ENCODE results near the gene UGT3A2. TPM values are rescaled to one million over a fixed set of nuclear protein-coding genes. Genes with fewer than 3 reads are reported as not detected.

UGT3A2 gene
- total RNA-seq, 1 experiment from 2014 or later = not detected

- CTCF ChIA-PET = interaction anchor here (0.5 kb wide), 1 partner anchor 1573 kb away, joined by 3 read pairs; no protein-coding TSS in a partner anchor
- Mint-ChIP-seq H3K9me3 (ENCODE audit: unreplicated experiment) (no peaks in the 10 kb centered on the region), H3K27me3 (ENCODE audit: insufficient read depth, unreplicated experiment) (peaks cover 13% of the 10 kb centered on the region), H3K36me3 (ENCODE audit: insufficient read depth, unreplicated experiment) (no peaks in the 10 kb centered on the region), H3K27ac (ENCODE audit: low read depth, unreplicated experiment) (no peak overlapping the region), H3K4me1 (ENCODE audit: insufficient read depth, unreplicated experiment) (peaks cover 5% of the 10 kb centered on the region), H3K4me3 (ENCODE audit: unreplicated experiment) (no peak overlapping the region)
- no peak for TF ChIP-seq CTCF (IDR thresholded peaks at IDR 0.05; ENCODE audit: unreplicated experiment)
- intact Hi-C loops (cut with micrococcal nuclease) = no loop called here
- DNase-seq (ENCODE audit: unreplicated experiment) = no peak
- POLR2A ChIA-PET = no interaction called here
- BruUV-seq (replicated peaks) = no TSS peak
Observed at GRCh38 chr5:36058776-36059175, 7.9 kb downstream of the UGT3A2 start.

- ChIA-PET POLR2A (no interaction called here), CTCF (interaction anchor here (0.7 kb wide), 1 partner anchor 1380 kb away, joined by 4 read pairs; no protein-coding TSS in a partner anchor)
- Mint-ChIP-seq H3K4me3 (ENCODE audit: unreplicated experiment) (no peak overlapping the region), H3K36me3 (ENCODE audit: insufficient read depth, unreplicated experiment) (no peaks in the 10 kb centered on the region), H3K9me3 (ENCODE audit: unreplicated experiment) (no peaks in the 10 kb centered on the region), H3K27me3 (ENCODE audit: insufficient read depth, unreplicated experiment) (peaks cover 13% of the 10 kb centered on the region), H3K27ac (ENCODE audit: low read depth, unreplicated experiment) (no peak overlapping the region), H3K4me1 (ENCODE audit: insufficient read depth, unreplicated experiment) (peaks cover 8% of the 10 kb centered on the region)
- intact Hi-C loops (cut with micrococcal nuclease) = no loop called here
- no TSS peak for BruUV-seq (replicated peaks)
- no peak for TF ChIP-seq CTCF (IDR thresholded peaks at IDR 0.05; ENCODE audit: unreplicated experiment)
- DNase-seq (ENCODE audit: unreplicated experiment) = no peak
Observed at GRCh38 chr5:36057386-36057785, 9.3 kb downstream of the UGT3A2 start.

GRCh38 chr5:36056422-36056821, 10.3 kb downstream of the UGT3A2 start:
- Mint-ChIP-seq H3K36me3 (ENCODE audit: insufficient read depth, unreplicated experiment) (no peaks in the 10 kb centered on the region), H3K9me3 (ENCODE audit: unreplicated experiment) (no peaks in the 10 kb centered on the region), H3K27me3 (ENCODE audit: insufficient read depth, unreplicated experiment) (peaks cover 13% of the 10 kb centered on the region), H3K4me1 (ENCODE audit: insufficient read depth, unreplicated experiment) (peaks cover 10% of the 10 kb centered on the region), H3K27ac (ENCODE audit: low read depth, unreplicated experiment) (no peak overlapping the region), H3K4me3 (ENCODE audit: unreplicated experiment) (no peak overlapping the region)
- no peak for TF ChIP-seq CTCF (IDR thresholded peaks at IDR 0.05; ENCODE audit: unreplicated experiment)
- ChIA-PET CTCF (interaction anchor here (0.6 to 1.2 kb wide), 2 partner anchors 14 to 23 kb away, joined by 3 to 4 read pairs; no protein-coding TSS in a partner anchor), POLR2A (no interaction called here)
- BruUV-seq (replicated peaks) = no TSS peak
- intact Hi-C loops (cut with micrococcal nuclease) = no loop called here
- DNase-seq (ENCODE audit: unreplicated experiment) = no peak

DNA sequence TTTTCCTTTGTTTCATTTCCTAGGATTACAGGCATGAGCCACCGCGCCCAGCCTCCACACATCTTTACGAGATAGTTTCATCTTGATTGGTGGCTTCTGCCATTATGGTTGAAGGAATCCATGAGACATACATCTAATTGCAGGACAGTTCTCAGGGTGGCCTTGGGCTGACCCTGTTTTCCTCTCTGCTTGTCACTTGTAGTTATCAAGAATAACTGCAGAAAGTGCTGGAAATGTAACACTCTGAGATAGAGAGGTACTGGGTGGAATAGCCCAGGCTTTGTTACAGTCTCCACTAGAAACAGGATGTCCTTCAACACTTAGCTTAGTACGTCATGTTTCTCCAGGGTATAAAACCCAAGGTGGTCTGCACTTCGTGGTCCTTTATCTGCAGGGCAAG, 10.7 kb downstream of the UGT3A2 start:
- BruUV-seq (replicated peaks) = no TSS peak

More for the DNA sequence above, 10.7 kb downstream of the UGT3A2 start:
- Mint-ChIP-seq H3K4me3 (ENCODE audit: unreplicated experiment) (no peak overlapping the region), H3K4me1 (ENCODE audit: insufficient read depth, unreplicated experiment) (peaks cover 10% of the 10 kb centered on the region), H3K9me3 (ENCODE audit: unreplicated experiment) (no peaks in the 10 kb centered on the region), H3K27ac (ENCODE audit: low read depth, unreplicated experiment) (no peak overlapping the region), H3K36me3 (ENCODE audit: insufficient read depth, unreplicated experiment) (no peaks in the 10 kb centered on the region), H3K27me3 (ENCODE audit: insufficient read depth, unreplicated experiment) (peaks cover 13% of the 10 kb centered on the region)
- TF ChIP-seq CTCF (IDR thresholded peaks at IDR 0.05; ENCODE audit: unreplicated experiment) = no peak
- intact Hi-C loops (cut with micrococcal nuclease) = no loop called here
- ChIA-PET CTCF (interaction anchor here (0.6 to 1.2 kb wide), 2 partner anchors 15 to 24 kb away, joined by 3 to 4 read pairs; no protein-coding TSS in a partner anchor), POLR2A (no interaction called here)
- DNase-seq (ENCODE audit: unreplicated experiment) = no peak

All from MCF 10A (cell line).